Measurements from ENCODE around the gene DPH7.
"Not testable (repeated sequence)": the region's sequence is repeated elsewhere in the genome, so short reads cannot be mapped to it uniquely, and the experiment has no call there.

DPH7 gene

GRCh38 chr9:137553654-137554053, 25.1 kb downstream of the DPH7 start:
- H3K27ac ChIP-seq, H3K4me3 ChIP-seq: not testable (repeated sequence)

GRCh38 chr9:137552022-137552768, 26.5 kb downstream of the DPH7 start:
- Histone ChIP-seq H3K27ac (peak overlapping the region; percentile 35 to 91 (median 82)), H3K4me3 (peak overlapping the region; percentile 51 to 94 (median 88))

GRCh38 chr9:137551264-137552021, 27.3 kb downstream of the DPH7 start, which contains the start of gene MRPL41:
TSS of gene MRPL41 (plus strand) at chr9:137551879. CDS start at chr9:137552082, 203 bp downstream.
- Histone ChIP-seq H3K27ac (peak within 1 kb of the TSS; percentile 58 to 91 (median 86)), H3K4me3 (peak within 1 kb of the TSS; percentile 51 to 94 (median 88))

- H3K27ac ChIP-seq, result peak overlapping the region; percentile 13 to 88 (median 83)
- peak overlapping the region; percentile 51 to 94 (median 88) for H3K4me3 ChIP-seq
Observed at GRCh38 chr9:137550958-137551263, 27.8 kb downstream of the DPH7 start.

- H3K4me3 ChIP-seq, result peak within 1 kb of the TSS; percentile 51 to 94 (median 88)
- peak within 1 kb of the TSS; percentile 13 to 88 (median 83) for H3K27ac ChIP-seq
Observed at GRCh38 chr9:137550231-137550621, 28.5 kb downstream of the DPH7 start, which contains the start of gene PNPLA7. TSS of gene PNPLA7 (minus strand) at chr9:137550402. CDS start at chr9:137550197, 205 bp downstream.

- H3K4me3 ChIP-seq, result peak overlapping the region in 1 of 7 experiments; percentile 11
- peak overlapping the region in 16 of 21 experiments; percentile 13 to 78 (median 68) for H3K27ac ChIP-seq
Observed at GRCh38 chr9:137547687-137548543, 30.8 kb downstream of the DPH7 start.

- H3K4me3 ChIP-seq, result no peak overlapping the region
- H3K27ac ChIP-seq, result peak overlapping the region in 16 of 21 experiments; percentile 4 to 76 (median 42)
Observed at GRCh38 chr9:137545123-137545522, 33.6 kb downstream of the DPH7 start.

- Histone ChIP-seq H3K4me3 (no peak overlapping the region), H3K27ac (peak overlapping the region in 17 of 21 experiments; percentile 4 to 76 (median 50))
Observed at GRCh38 chr9:137544176-137544760, 34.5 kb downstream of the DPH7 start.

- peak overlapping the region in 7 of 21 experiments; percentile 31 to 76 (median 62) for H3K27ac ChIP-seq
- no peak overlapping the region for H3K4me3 ChIP-seq
Observed at GRCh38 chr9:137543237-137543963, 35.3 kb downstream of the DPH7 start.

- Histone ChIP-seq H3K27ac (no peak overlapping the region), H3K4me3 (no peak overlapping the region)
Observed at GRCh38 chr9:137542486-137542885, 36.2 kb downstream of the DPH7 start.

- H3K27ac ChIP-seq, result no peak overlapping the region
- H3K4me3 ChIP-seq, result no peak overlapping the region
Observed at GRCh38 chr9:137540536-137540935, 38.2 kb downstream of the DPH7 start.

- Histone ChIP-seq H3K4me3 (no peak overlapping the region), H3K27ac (no peak overlapping the region)
Observed at GRCh38 chr9:137538058-137538457, 40.7 kb downstream of the DPH7 start.

- H3K27ac ChIP-seq, H3K4me3 ChIP-seq: not testable (repeated sequence)
Observed at GRCh38 chr9:137536594-137537131, 42.1 kb downstream of the DPH7 start.

- Histone ChIP-seq H3K27ac (no peak overlapping the region), H3K4me3 (no peak overlapping the region)
Observed at GRCh38 chr9:137535120-137535428, 43.7 kb downstream of the DPH7 start.

- Histone ChIP-seq H3K4me3 (no peak overlapping the region), H3K27ac (no peak overlapping the region)
Observed at GRCh38 chr9:137534256-137535119, 44.2 kb downstream of the DPH7 start.

- H3K4me3 ChIP-seq, result not testable (repeated sequence)
Observed at GRCh38 chr9:137532891-137533468, 45.7 kb downstream of the DPH7 start.

GRCh38 chr9:137531099-137531765, 47.5 kb downstream of the DPH7 start:
- H3K27ac ChIP-seq, result no peak overlapping the region
- no peak overlapping the region for H3K4me3 ChIP-seq

More at GRCh38 chr9:137532891-137533468, 45.7 kb downstream of the DPH7 start:
- not testable (repeated sequence) for H3K27ac ChIP-seq

Measured in skin epidermis (tissue), 12 donors.